Uterus (tissue), 4 donors: ENCODE data around the gene NTSR1. TPM values are rescaled to one million over a fixed set of nuclear protein-coding genes. Genes with fewer than 3 reads are reported as not detected.

Source experiments
- DNase-seq, 2 donors: peaks; one replicate each; pipeline ENCODE4 v3.0.0-alpha.2; 2019 to 2020
- H3K27ac ChIP-seq, 2 donors: fragments of 200-600 bp; sonication (generic); 1 replicate in 1 of 2; 2 replicates in 1 of 2; pipeline ENCODE4 v1.5.1; 2016 to 2018
- H3K27me3 ChIP-seq, 2 donors: fragments of 200-600 bp; sonication (generic); one replicate each; pipeline ENCODE4 v1.5.1; 2018 to 2019; ENCODE audit warnings: control low read depth in 1 of 2
- H3K36me3 ChIP-seq, 2 donors: fragments of 200-600 bp; sonication (generic); one replicate each; pipeline ENCODE4 v1.5.1; 2019; ENCODE audit warnings: control low read depth in 1 of 2
- H3K4me1 ChIP-seq, 2 donors: fragments of 200-600 bp; sonication (generic); one replicate each; pipeline ENCODE4 v1.5.1; 2018 to 2019; ENCODE audit warnings: control low read depth in 1 of 2
- H3K4me3 ChIP-seq, 2 donors: fragments of 200-600 bp; sonication (generic); 1 replicate in 1 of 2; 2 replicates in 1 of 2; pipeline ENCODE4 v1.5.1; 2018 to 2019; ENCODE audit warnings: mild to moderate bottlenecking in 1 of 2
- H3K9me3 ChIP-seq, 2 donors: fragments of 200-600 bp; sonication (generic); one replicate each; pipeline ENCODE4 v1.5.1; 2019; ENCODE audit warnings: control low read depth in 1 of 2
- POLR2A ChIP-seq, 2 donors: fragments of 450-650 bp; IDR thresholded peaks; one replicate each; pipeline ENCODE4 v1.6.1; 2016; ENCODE audit warnings: antibody characterized with exemption in 2 of 2, mild to moderate bottlenecking in 1 of 2, moderate library complexity in 1 of 2
- intact Hi-C: fragments of 100-400 bp; cut with DNase I; formaldehyde crosslinking; loops from one replicate; pipeline ENCODE4 v1.15.1; 2023; ENCODE audit warnings: low total_unique reads
- total RNA-seq, 4 donors: library from RNA; depleted of rRNA in 3 of 4; stranded (reverse); fragments of >200 nt in 3 of 4; gene quantifications; one replicate each; pipeline versions ENCODE4 v1.1.0 to v1.2.4, GENCODE V29; 2014 to 2023
- TF ChIP-seq, protein P1 (sequence below), 4 experiments: fragments of 200-600 bp in 2 of 4; fragments of 450-650 bp in 2 of 4; sonication (generic) in 2 of 4; IDR thresholded peaks; one replicate each; pipeline ENCODE4 v1.5.1; 2016 to 2019; ENCODE audit warnings: antibody characterized with exemption in 4 of 4, mild to moderate bottlenecking in 2 of 4, moderate library complexity in 1 of 4
- donor health status: DM: yes; HTN: yes; CAD: no.

Gene NTSR1
- total RNA-seq, 4 donors from 2014 or later, result not detected

DNA sequence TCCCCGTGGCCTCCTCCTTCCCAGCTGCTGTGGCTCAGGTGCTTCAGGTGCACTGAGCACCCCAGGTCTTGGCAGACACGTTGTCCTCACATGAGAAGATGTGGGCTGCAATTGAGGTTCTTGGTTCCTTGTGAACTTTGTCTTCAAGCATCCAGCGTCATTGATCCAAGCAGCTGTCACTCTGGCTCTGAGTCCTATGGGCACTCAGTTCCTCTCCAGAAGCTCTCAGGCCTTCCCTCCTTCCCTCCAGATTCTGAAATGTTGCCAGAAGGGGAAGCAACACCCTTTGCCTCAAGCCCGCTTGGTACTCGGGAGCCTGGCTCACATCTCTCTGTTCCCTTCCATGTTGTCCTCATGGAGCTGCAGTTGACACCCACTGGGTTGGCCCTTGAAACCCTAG, 79.2 kb downstream of the NTSR1 start:
- no peak overlapping the region for H3K27ac ChIP-seq
- no peak for TF ChIP-seq POLR2A (IDR thresholded peaks at IDR 0.05)
- TF ChIP-seq, protein P1, sequence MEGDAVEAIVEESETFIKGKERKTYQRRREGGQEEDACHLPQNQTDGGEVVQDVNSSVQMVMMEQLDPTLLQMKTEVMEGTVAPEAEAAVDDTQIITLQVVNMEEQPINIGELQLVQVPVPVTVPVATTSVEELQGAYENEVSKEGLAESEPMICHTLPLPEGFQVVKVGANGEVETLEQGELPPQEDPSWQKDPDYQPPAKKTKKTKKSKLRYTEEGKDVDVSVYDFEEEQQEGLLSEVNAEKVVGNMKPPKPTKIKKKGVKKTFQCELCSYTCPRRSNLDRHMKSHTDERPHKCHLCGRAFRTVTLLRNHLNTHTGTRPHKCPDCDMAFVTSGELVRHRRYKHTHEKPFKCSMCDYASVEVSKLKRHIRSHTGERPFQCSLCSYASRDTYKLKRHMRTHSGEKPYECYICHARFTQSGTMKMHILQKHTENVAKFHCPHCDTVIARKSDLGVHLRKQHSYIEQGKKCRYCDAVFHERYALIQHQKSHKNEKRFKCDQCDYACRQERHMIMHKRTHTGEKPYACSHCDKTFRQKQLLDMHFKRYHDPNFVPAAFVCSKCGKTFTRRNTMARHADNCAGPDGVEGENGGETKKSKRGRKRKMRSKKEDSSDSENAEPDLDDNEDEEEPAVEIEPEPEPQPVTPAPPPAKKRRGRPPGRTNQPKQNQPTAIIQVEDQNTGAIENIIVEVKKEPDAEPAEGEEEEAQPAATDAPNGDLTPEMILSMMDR (IDR thresholded peaks at IDR 0.05), result no peak

DNA sequence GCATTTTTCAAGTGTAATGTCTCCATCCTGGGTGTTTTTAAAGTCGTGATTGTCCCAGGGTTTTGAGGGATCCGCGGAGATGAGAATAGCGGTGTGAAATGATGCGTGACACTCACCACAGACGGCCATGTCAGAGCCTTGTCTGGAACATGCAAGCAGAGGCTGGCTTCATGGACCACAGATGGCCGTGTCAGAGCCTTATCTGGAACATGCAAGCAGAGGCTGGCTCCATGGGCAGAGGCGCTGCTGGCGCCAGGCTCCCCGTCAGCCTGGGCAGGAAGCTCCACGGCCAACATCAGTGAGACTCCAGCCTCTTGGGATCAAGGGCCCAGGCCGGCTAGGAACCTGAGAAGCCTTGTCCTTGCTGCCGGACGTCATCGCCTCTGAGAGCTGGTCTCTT, 80.0 kb downstream of the NTSR1 start:
- intact Hi-C loops, result loop anchor here (10.0 kb wide), 1 partner anchor 284 kb away; no protein-coding TSS in a partner anchor
- H3K9me3 ChIP-seq, result no peaks in the 10 kb centered on the region
- no peak overlapping the region for H3K27ac ChIP-seq
- no peaks in the 10 kb centered on the region for H3K27me3 ChIP-seq
- no peaks in the 10 kb centered on the region for H3K36me3 ChIP-seq
- H3K4me1 ChIP-seq, result peaks cover 0 to 3% of the 10 kb centered on the region in 2 donors
- TF ChIP-seq POLR2A (IDR thresholded peaks at IDR 0.05), result no peak
- TF ChIP-seq, protein P1 (IDR thresholded peaks at IDR 0.05), result no peak
- no peak for DNase-seq
- H3K4me3 ChIP-seq, result no peak overlapping the region

More for the DNA sequence above, 79.2 kb downstream of the NTSR1 start:
- Histone ChIP-seq H3K36me3 (no peaks in the 10 kb centered on the region), H3K4me3 (no peak overlapping the region), H3K27me3 (no peaks in the 10 kb centered on the region), H3K9me3 (no peaks in the 10 kb centered on the region), H3K4me1 (no peaks in the 10 kb centered on the region)
- no peak for DNase-seq
- intact Hi-C loops, result loop anchor here (10.0 kb wide), 1 partner anchor 283 kb away; no protein-coding TSS in a partner anchor

DNA sequence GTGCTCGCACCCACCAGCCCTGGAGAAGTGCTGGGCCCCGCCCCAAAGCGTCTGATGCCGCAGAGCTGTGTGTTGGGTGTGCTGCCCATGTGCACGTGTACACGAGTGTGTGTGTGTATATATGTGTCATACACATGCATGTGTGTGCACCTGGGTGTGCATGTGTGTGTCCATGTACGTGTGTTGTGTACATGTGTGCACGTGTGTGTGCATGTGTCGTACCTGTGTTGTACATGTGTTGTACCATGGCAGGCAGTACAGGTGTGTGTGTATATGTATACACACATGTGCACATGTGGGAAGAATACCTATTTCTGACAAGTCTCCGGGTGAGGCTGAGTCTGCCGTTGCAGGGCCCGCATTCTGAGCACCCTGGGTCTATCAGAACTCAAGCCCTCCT, 81.4 kb downstream of the NTSR1 start:
- intact Hi-C loops, result no loop called here
- no peak for DNase-seq

DNA sequence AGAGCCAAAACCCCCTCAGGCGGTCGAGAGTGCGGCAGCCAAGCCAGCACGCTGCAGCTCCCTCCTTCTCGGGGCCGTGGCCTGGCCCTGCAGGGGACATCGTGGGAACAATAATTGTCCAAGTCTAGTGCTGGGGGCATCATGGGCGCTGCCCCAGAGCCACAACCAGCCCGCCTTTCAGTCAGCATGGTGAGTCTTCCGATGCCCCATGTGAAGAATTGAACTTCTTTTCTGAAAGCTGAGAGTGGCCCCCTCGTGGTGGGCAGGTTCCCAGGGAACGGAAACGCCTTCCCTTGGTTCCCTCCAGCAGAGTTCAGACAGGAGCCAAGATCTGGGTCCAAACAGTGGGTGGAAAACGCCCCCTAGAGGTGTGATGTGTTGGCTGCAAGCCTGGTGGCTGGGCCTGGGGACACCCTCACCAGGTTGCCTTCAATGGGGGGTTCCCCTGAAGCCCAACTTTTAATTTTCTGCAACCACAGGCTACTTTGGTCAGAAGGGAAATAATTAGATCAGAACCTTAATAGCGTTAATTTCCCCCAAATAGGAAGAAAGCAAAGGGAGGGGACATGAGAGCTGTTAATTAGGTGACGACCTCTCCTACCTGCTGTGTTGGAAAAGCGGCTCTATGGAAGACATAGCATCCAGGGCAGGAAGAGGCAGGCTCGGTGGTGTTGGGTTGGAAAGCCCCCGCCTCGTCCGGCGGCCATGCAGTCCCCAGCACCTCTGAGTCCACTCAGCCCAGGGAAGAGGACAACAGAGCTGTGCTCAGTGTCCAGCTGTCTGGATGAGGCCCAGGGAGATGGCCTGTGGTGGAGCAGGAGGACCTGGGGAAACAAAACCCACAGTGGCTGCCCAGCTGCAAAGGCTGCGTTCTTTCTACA, 82.9 kb downstream of the NTSR1 start:
- Histone ChIP-seq H3K27ac (no peak overlapping the region), H3K36me3 (no peaks in the 10 kb centered on the region), H3K9me3 (no peaks in the 10 kb centered on the region), H3K4me1 (peaks cover 0 to 6% of the 10 kb centered on the region in 2 donors), H3K27me3 (no peaks in the 10 kb centered on the region), H3K4me3 (no peak overlapping the region)
- TF ChIP-seq, protein P1 (IDR thresholded peaks at IDR 0.05), result peak; percentile 63 to 86 (median 76)
- TF ChIP-seq POLR2A (IDR thresholded peaks at IDR 0.05), result no peak
- intact Hi-C loops, result no loop called here
- peak; percentile 79 to 82 for DNase-seq

More for the DNA sequence above, 81.4 kb downstream of the NTSR1 start:
- H3K4me3 ChIP-seq, result no peak overlapping the region
- no peaks in the 10 kb centered on the region for H3K36me3 ChIP-seq
- H3K4me1 ChIP-seq, result peaks cover 0 to 6% of the 10 kb centered on the region in 2 donors
- no peaks in the 10 kb centered on the region for H3K27me3 ChIP-seq
- TF ChIP-seq, protein P1 (IDR thresholded peaks at IDR 0.05), result no peak
- no peak for TF ChIP-seq POLR2A (IDR thresholded peaks at IDR 0.05)
- no peak overlapping the region for H3K27ac ChIP-seq
- H3K9me3 ChIP-seq, result no peaks in the 10 kb centered on the region
